Mesenteric fat pad (tissue), 1 donor: ENCODE results near the gene ZNF253. TPM values are rescaled to one million over a fixed set of nuclear protein-coding genes. Genes with fewer than 3 reads are reported as not detected.
"Not testable (repeated sequence)": the region's sequence is repeated elsewhere in the genome, so short reads cannot be mapped to it uniquely, and the experiment has no call there.

Source experiments
- DNase-seq: peaks from one replicate; pipeline ENCODE4 v3.0.0-alpha.2; 2020; ENCODE audit warnings: low spot score
- long read RNA-seq: library from polyadenylated mRNA; unstranded; transcript quantifications from one replicate; pipeline ENCODE4 v2.0.0, GENCODE V29; 2020
- total RNA-seq: library from RNA; stranded (reverse); fragmentation: NEBNext Ultra II Directional; extraction: Animal tissue kit (Norgen Biotek cat#: 25700); gene quantifications from one replicate; pipeline ENCODE4 v1.2.1, GENCODE V29; 2021
- donor health status: DM: yes; HTN: yes; CAD: no.

The ZNF253 gene
- total RNA-seq = 6.5 TPM
- long read RNA-seq, partial matches to known transcripts = 0 of 3 reads
- long read RNA-seq, other reads (novel, unspliced or antisense) = 0 of 3 reads

DNA sequence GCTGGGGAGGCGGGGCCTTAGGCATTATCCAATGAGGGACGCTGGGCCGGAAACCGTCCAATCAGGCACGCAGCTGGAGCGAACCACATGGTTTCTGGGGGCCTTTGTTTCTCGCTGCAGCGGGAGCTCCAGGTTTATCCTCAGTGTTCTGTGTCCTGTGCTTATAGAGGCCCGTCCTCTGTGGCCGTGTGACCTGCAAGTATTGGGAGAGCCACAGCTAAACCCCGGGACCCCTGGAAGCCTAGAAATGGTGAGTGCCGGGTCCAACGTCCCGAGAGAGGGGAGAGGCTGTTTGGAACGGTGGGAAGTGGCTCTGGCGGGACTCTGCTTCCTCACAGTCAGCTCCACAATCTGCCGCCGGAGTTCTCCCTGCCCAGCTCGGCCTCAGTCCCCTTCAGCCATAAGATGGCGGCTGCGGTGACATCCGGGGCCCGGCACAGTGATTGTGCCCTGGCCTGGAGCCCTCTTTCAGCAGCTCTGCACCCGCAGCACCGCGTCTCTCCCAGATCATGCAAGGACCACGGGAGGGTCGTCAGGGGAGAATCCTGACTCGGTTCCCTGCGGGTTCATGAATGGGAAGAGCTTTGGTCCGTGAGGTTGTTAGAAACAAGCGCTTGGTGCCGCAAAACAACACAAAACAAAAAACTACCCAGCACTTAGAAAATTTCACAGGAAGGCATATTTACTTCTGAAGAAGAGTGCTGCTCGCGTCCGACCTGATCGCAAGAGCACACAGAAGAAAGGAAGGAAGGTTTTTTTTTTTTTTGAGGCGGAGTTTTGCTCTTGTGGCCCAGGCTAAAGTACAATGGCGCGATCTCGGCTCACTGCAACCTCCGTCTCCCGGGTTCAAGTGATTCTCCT, at the start of gene ZNF253:
ZNF253 (plus strand) TSS at position 133 of the 861 bp plus-strand sequence; CDS start at position 248, 115 bp downstream.
- DNase-seq = peak; percentile 96

DNA sequence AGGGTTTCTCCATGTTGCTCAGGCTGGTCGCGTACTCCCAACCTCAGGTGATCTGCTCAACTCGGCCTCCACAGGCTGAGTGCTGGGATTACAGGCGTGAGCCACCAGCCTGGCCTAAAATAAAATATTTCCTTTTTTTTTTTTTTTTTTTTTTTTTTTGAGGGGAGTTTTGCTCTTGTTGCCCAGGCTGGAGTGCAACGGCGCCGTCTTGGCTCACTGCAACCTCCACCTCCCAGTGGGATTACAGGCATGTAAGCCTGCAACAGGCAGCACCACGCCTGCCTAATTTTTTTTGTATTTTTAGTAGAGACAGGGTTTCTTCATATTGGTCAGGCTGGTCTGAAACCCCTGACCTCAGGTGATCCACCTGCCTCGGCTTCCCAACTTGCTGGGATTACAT, 49.0 kb upstream of the ZNF253 start:
- no peak for DNase-seq

- DNase-seq = no peak
Observed at GRCh38 chr19:19817357-19817756, 48.3 kb upstream of the ZNF253 start.

GRCh38 chr19:19820774-19821320, 44.8 kb upstream of the ZNF253 start:
- DNase-seq = no peak

- DNase-seq = peak; percentile 99
Observed at GRCh38 chr19:19821366-19821951, 44.2 kb upstream of the ZNF253 start, which contains the start of gene ZNF506. Gene ZNF506, minus strand, starts transcription at chr19:19821750. Its CDS starts 147 bp downstream, at chr19:19821603.

DNA sequence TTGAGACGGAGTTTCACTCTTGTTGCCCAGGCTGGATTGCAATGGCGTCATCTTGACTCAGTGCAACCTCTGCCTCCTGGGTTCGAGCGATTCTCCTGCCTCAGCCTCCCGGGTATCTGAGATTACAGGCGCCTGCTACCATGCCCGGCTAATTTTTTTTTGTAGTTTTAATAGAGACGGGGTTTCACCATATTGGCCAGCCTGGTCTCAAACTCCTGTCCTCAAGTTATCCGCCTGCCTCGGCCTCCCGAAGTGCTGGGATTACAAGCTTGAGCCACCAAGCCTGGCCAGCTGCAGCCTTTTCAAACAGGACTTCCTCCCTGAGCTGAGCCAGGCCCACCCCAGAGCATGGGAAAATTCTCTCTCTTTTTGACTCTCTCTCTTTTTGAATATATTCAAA, 43.7 kb upstream of the ZNF253 start:
- DNase-seq = not testable (repeated sequence)

GRCh38 chr19:19823916-19824315, 41.8 kb upstream of the ZNF253 start:
- DNase-seq = no peak

DNA sequence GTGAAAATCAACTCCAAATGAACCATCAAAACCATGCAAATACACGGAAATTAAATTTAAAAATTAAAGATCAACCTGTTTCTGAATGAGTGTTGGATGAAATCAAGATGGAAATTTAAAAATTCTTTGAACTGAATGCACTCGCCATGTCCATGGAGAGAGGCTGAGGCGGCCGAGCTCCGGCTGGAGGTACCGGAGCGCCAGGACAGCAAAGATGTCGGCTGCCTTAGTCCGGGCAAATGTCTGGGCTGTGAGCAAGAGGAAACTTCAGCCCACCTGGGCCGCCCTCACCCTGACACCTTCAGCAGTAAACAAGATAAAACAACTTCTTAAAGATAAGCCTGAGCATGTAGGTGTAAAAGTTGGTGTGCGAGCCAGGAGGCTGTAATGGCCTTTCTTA, 38.8 kb upstream of the ZNF253 start:
- no peak for DNase-seq

DNA sequence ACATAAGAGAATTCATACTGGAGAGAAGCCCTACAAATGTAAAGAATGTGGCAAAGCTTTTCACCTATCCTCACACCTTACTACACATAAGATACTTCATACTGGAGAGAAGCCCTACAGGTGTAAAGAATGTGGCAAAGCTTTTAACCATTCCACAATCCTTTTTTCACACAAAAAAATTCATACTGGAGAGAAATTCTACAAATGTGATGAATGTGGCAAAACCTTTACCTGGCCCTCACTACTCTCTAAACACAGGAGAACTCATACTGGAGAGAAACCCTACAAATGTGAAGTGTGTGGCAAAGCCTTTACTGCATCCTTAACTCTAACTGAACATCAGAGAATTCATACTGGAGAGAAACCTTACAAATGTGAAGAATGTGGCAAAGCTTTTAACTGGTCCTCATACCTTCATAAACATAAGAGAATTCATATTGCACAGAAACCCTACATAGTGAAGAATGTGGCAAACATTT, 30.1 kb upstream of the ZNF253 start:
- no peak for DNase-seq

GRCh38 chr19:19847781-19848180, 17.9 kb upstream of the ZNF253 start:
- no peak for DNase-seq

- DNase-seq = no peak
Observed at GRCh38 chr19:19849056-19849455, 16.6 kb upstream of the ZNF253 start.

DNA sequence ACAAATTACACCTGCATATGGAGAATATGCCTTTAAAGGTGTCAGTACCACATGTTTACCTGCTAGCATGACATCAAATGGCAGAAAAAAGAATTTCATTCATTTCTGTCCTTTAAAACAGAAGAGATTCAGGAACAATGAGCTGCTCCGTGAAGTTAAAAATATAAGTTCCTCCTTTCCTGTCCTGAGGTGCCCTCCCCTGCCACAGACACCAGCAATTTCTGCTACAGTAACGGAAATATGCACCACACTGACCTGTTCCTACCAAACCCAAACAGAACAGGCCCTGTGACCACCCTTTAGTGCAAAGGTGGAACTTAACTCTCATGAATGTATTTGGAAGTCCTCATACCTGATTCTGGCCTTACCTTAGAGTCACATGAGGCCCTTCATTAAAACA, 13.9 kb upstream of the ZNF253 start:
- DNase-seq = not testable (repeated sequence)

DNA sequence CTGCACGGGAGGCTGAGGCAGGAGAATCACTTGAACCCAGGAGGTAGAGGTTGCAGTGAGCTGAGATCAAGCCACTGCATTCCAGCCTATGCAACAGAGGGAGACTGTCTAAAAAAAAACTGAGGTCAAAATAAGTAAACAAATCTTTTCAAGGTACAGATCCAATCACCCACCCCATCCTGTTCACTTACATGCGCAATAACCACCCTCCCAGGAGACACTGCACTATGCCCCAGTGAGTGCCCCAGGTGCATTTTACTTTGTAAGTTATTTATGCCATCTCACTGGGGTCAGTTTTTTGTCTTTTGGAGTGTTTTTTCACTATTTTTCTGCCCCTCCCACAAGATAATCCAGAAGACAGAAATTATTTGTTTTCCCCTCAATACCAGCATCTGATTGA, 6.9 kb upstream of the ZNF253 start:
- DNase-seq = no peak

DNA sequence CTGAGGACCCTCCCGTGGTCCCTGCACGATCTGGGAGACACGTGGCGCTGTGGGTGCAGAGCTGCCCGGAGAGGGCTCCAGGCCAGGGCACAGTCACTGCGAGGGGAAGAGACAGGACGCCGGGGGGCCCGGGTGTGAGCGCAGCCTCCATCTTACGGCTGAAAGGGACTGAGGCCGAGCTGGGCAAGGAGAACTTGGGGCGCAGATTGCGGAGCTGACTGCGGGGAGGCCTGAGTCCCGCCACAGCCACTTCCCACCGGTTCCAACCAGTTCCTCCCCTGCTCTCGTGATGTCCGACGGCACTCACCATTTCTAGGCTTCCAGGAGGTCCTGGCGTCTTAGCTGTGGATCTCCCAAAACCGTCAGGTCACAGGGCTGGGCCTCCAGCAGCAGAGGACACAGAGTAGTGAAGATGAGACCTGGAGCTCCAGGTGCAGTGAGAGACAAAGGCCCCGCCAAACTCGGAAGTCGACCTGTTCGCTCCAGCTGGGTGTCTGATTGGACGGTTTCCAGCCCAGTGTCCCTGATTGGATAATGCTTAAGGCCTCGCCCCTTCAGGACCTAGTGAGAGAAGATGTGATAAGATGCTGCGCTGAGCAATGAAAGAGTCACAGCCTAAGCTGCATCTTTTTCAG, 4.8 kb upstream of the ZNF253 start:
- DNase-seq = no peak

DNA sequence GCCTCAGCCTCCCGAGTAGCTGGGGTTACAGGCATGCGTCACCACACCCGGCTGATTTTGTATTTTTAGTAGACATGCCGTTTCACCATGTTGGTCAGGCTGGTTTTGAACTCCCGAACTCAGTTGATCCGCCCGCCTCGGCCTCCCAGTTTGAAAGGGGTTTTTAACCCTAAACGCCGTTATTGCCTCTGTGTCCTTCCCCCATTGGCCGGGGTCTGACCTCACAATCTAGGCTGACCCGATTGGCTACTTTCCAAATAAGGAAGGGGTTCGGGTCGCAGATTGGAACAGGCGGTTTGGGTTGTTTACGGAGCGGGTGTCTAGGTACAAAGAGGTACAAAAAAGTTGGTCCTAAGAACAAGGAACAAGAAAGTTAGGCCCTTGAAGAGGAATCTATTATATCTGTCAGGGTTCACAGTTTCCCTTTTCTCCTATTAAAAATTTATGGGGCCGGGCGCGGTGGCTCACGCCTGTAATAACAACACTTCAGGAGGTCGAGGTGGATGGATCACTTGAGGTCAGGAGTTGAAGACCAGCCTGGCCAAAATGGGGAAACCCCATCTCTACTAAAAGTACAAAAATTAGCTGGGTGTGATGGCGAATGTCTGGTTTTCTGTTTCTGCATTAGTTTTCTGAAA, 1.0 kb downstream of the ZNF253 start:
- no peak for DNase-seq

- not testable (repeated sequence) for DNase-seq
Observed at GRCh38 chr19:19870086-19870485, 4.4 kb downstream of the ZNF253 start.

DNA sequence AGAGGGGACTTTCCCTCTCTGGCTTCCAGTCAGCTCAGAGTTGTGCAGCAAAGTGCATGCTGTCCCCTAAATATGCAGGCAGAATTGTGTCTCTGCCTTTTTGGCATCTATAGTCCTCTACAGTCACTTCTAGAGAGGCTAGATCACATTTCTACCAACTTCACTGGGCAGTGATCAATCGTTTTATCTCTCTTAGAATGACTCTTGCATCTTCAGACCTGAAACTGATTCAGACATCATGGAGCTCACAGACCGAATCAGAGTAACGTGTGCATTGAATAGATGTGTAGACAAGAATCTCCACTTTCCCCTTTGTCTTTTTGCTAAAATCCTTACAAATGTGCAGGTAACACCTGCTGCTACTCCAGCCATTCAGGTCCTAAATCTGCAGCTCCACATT, 6.2 kb downstream of the ZNF253 start:
- no peak for DNase-seq

GRCh38 chr19:19873381-19873780, 7.7 kb downstream of the ZNF253 start:
- no peak for DNase-seq

DNA sequence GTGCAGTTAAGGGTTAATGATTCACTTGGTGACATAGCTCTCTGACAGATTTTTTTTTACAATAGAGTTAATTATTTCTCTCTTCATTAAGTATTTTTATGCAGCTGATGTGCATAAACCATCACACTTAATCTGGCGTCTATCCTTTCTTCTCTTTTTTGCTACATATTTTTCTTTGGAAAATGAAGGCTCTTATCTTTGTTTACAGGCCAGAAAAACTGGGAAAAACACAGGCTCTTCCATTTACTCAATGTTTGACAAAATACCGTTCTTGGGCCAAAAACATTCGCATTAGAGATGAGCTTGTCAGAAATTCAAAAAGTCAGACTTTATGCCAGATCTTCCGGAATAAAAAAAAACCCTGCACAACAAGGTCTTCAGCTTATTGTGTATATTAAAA, 12.0 kb downstream of the ZNF253 start:
- DNase-seq = no peak

GRCh38 chr19:19884583-19884982, 18.9 kb downstream of the ZNF253 start:
- no peak for DNase-seq
